MM.1S (cell line): ENCODE measurements around the gene DND1.

ENCODE experiments used
- DNase-seq: peaks from one replicate; pipeline ENCODE4 v3.0.0-alpha.2; 2015
- H2AFZ ChIP-seq: fragments of 300-600 bp; sonication (generic); 2 replicates; pipeline ENCODE4 v1.6.0; 2016; ENCODE audit warnings: antibody characterized with exemption, low read length
- H3F3A ChIP-seq: fragments of 300-600 bp; sonication (generic); 2 replicates; pipeline ENCODE4 v1.6.1; 2016; ENCODE audit warnings: mild to moderate bottlenecking, antibody characterized with exemption, low read length, moderate library complexity, mixed read lengths; ENCODE audit not compliant: insufficient read depth
- H3K27ac ChIP-seq: fragments of 300-600 bp; sonication (generic); 2 replicates; pipeline ENCODE4 v1.5.1; 2016; ENCODE audit warnings: mild to moderate bottlenecking, low read length
- H3K27me3 ChIP-seq: fragments of 300-600 bp; sonication (generic); replicated peaks from 2 replicates; pipeline ENCODE4 v1.6.0; 2016; ENCODE audit warnings: low read length; ENCODE audit not compliant: insufficient read depth
- H3K36me3 ChIP-seq: fragments of 300-600 bp; sonication (generic); replicated peaks from 2 replicates; pipeline ENCODE4 v1.6.1; 2016; ENCODE audit warnings: mild to moderate bottlenecking, low read length, mixed read lengths; ENCODE audit not compliant: insufficient read depth
- H3K4me1 ChIP-seq: fragments of 300-600 bp; sonication (generic); 2 replicates; pipeline ENCODE4 v1.6.1; 2016; ENCODE audit warnings: low read length, mixed read lengths
- H3K4me2 ChIP-seq: fragments of 300-600 bp; sonication (generic); 2 replicates; pipeline ENCODE4 v1.6.0; 2016; ENCODE audit warnings: low read depth, low read length
- H3K4me3 ChIP-seq: fragments of 300-600 bp; sonication (generic); 2 replicates; pipeline ENCODE4 v1.5.1; 2016; ENCODE audit warnings: low read length, mixed read lengths
- H3K79me2 ChIP-seq: fragments of 300-600 bp; sonication (generic); 2 replicates; pipeline ENCODE4 v1.6.1; 2016; ENCODE audit warnings: mixed run types, low read length, mixed read lengths
- H3K9ac ChIP-seq: fragments of 300-600 bp; sonication (generic); 2 replicates; pipeline ENCODE4 v1.6.1; 2016; ENCODE audit warnings: low read length, mixed read lengths
- H3K9me2 ChIP-seq: fragments of 300-600 bp; sonication (generic); replicated peaks from 2 replicates; pipeline ENCODE4 v1.6.1; 2016; ENCODE audit warnings: mild to moderate bottlenecking, low read length, mixed read lengths; ENCODE audit not compliant: insufficient read depth
- H3K9me3 ChIP-seq: fragments of 300-600 bp; sonication (generic); replicated peaks from 2 replicates; pipeline ENCODE4 v1.6.1; 2016; ENCODE audit warnings: mild to moderate bottlenecking, low read length, mixed read lengths; ENCODE audit not compliant: insufficient read depth
- H4K20me1 ChIP-seq: fragments of 300-600 bp; sonication (generic); 2 replicates; pipeline ENCODE4 v1.6.1; 2016; ENCODE audit warnings: mild to moderate bottlenecking, low read length, moderate library complexity, mixed read lengths; ENCODE audit not compliant: insufficient read depth
- EZH2 ChIP-seq: fragments of 300-600 bp; sonication (generic); optimal IDR thresholded peaks from 2 replicates; pipeline ENCODE3; 2017; ENCODE audit warnings: low read depth, mild to moderate bottlenecking, antibody characterized with exemption, low read length, mixed read lengths
- EZH2phosphoT487 ChIP-seq: fragments of 300-600 bp; sonication (generic); IDR thresholded peaks from 2 replicates; pipeline ENCODE4 v1.6.1; 2018; ENCODE audit warnings: antibody characterized with exemption, low read length
- TF ChIP-seq, protein P1 (sequence below): fragments of 300-600 bp; sonication (generic); IDR thresholded peaks from 2 replicates; pipeline ENCODE4 v1.5.1; 2016; ENCODE audit warnings: antibody characterized with exemption, low read length, mixed read lengths

The DND1 gene

DNA sequence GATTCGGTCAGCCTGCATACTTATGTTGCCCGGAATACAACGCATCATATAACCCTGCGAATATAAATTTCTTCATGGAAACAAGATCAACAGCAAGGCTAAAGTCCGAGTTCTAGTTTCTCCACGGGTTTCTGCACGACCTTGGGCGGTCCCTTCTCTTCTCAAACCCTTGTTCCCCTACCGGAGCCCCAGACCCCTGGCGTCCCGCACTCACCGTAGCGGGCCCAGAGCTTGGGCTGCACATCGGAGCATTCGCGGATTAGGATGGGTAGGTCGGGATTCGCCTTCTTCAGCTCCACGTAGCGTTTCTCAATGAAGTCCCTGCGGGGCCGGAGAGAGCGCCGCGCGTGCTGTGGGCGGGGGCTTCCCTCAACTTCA lies 26.3 kb downstream of the DND1 start:
- Histone ChIP-seq H3K9me3 (no peaks in the 10 kb centered on the region), H3K4me3 (peak overlapping the region; percentile 96), H3K9ac (peak overlapping the region; percentile 86), H3K79me2 (peaks cover 63% of the 10 kb centered on the region), H3K9me2 (no peaks in the 10 kb centered on the region), H3K4me2 (peak overlapping the region; percentile 86), H4K20me1 (no peaks in the 10 kb centered on the region), H2AFZ (peak overlapping the region; percentile 85), H3F3A (no peaks in the 10 kb centered on the region), H3K27me3 (no peaks in the 10 kb centered on the region), H3K36me3 (0 out of 2 replicates have a peak, but pooled peaks cover 4% of the 10 kb centered on the region), H3K4me1 (peaks cover 8% of the 10 kb centered on the region), H3K27ac (peak overlapping the region; percentile 33; the same call in 1 of the 2 replicates)
- TF ChIP-seq, protein P1, sequence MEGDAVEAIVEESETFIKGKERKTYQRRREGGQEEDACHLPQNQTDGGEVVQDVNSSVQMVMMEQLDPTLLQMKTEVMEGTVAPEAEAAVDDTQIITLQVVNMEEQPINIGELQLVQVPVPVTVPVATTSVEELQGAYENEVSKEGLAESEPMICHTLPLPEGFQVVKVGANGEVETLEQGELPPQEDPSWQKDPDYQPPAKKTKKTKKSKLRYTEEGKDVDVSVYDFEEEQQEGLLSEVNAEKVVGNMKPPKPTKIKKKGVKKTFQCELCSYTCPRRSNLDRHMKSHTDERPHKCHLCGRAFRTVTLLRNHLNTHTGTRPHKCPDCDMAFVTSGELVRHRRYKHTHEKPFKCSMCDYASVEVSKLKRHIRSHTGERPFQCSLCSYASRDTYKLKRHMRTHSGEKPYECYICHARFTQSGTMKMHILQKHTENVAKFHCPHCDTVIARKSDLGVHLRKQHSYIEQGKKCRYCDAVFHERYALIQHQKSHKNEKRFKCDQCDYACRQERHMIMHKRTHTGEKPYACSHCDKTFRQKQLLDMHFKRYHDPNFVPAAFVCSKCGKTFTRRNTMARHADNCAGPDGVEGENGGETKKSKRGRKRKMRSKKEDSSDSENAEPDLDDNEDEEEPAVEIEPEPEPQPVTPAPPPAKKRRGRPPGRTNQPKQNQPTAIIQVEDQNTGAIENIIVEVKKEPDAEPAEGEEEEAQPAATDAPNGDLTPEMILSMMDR, result no peak
- TF ChIP-seq EZH2, result no peak
- TF ChIP-seq EZH2phosphoT487, result no peak
- no peak for DNase-seq

DNA sequence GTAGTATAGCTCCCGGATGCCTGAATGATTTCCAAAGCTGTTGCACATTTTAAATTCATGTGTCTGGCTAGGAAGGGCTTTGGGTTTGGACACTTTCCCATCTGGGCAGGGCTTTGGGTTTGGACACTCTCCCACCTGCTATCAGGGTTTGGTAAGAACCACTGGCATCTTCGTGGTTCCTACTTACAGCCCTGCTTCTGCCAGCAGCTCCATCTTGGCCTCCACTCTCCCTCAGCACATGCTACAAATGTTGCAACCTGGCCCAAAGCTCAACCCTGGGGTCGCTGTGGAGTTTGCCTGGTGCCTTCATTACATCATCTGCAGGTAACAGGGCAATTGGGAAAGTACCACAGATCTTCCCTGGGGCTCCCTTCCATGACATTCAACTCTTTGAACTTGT lies 30.7 kb downstream of the DND1 start:
- Histone ChIP-seq H3K27ac (no peak overlapping the region), H3F3A (peaks cover 4% of the 10 kb centered on the region; the same call in 1 of the 2 replicates), H3K9ac (no peak overlapping the region), H3K4me2 (no peak overlapping the region), H4K20me1 (no peaks in the 10 kb centered on the region), H3K27me3 (no peaks in the 10 kb centered on the region), H3K4me1 (peaks cover 9% of the 10 kb centered on the region), H3K9me3 (no peaks in the 10 kb centered on the region), H3K36me3 (no peaks in the 10 kb centered on the region), H3K79me2 (peaks cover 47% of the 10 kb centered on the region), H2AFZ (no peak overlapping the region), H3K4me3 (no peak overlapping the region), H3K9me2 (no peaks in the 10 kb centered on the region)
- no peak for DNase-seq
- TF ChIP-seq, protein P1, result no peak
- TF ChIP-seq EZH2, result no peak
- TF ChIP-seq EZH2phosphoT487, result no peak

DNA sequence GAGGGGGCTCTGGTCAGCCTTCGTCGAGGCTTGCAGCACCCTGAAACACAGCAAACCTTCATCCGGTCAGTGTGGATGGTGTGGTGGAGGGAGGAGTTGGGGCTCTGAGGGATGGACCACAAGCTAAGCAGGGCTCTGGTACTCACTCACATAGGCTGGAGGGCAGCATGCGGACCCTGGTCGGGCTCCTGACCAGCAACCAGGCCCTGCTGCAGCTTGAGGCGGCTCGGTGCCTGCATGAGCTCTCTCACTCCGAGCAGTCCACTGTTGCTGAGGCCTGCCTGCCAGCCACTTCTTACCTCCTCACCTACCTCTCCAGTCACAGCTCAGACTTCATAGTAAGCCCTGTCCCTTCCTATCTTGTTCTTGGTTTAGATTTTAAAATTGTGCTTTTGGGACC lies 31.7 kb downstream of the DND1 start:
- H3K4me2 ChIP-seq, result no peak overlapping the region
- H3K79me2 ChIP-seq, result peaks cover 40% of the 10 kb centered on the region
- no peaks in the 10 kb centered on the region for H3K9me3 ChIP-seq
- no peaks in the 10 kb centered on the region for H3K27me3 ChIP-seq
- no peak overlapping the region for H3K4me3 ChIP-seq
- peaks cover 9% of the 10 kb centered on the region for H3K4me1 ChIP-seq
- H3K36me3 ChIP-seq, result no peaks in the 10 kb centered on the region
- no peak overlapping the region for H2AFZ ChIP-seq
- DNase-seq, result no peak
- peaks cover 4% of the 10 kb centered on the region; the same call in 1 of the 2 replicates for H3F3A ChIP-seq
- no peak overlapping the region for H3K9ac ChIP-seq
- no peaks in the 10 kb centered on the region for H4K20me1 ChIP-seq
- H3K9me2 ChIP-seq, result no peaks in the 10 kb centered on the region
- no peak overlapping the region for H3K27ac ChIP-seq
- TF ChIP-seq, protein P1, result no peak
- TF ChIP-seq EZH2, result no peak
- no peak for TF ChIP-seq EZH2phosphoT487
